ENCODE data around the gene ALOX12B.
"Not testable (repeated sequence)": the region's sequence is repeated elsewhere in the genome, so short reads cannot be mapped to it uniquely, and the experiment has no call there.

Gene ALOX12B

GRCh38 chr17:8119581-8120519, 32.3 kb upstream of the ALOX12B start:
- peak overlapping the region; percentile 79 for H3K4me3 ChIP-seq (ENCODE audit: low read depth, low read length)

- H3K4me3 ChIP-seq (ENCODE audit: low read depth, low read length), result peak overlapping the region; percentile 79
Observed at GRCh38 chr17:8118769-8119580, 31.5 kb upstream of the ALOX12B start.

GRCh38 chr17:8117980-8118768, 30.7 kb upstream of the ALOX12B start, which contains the start of gene ALOXE3:
ALOXE3 (minus strand) TSS chr17:8118514; CDS start chr17:8117990, 524 bp downstream.
- peak within 1 kb of the TSS; percentile 79 for H3K4me3 ChIP-seq (ENCODE audit: low read depth, low read length)

- H3K4me3 ChIP-seq (ENCODE audit: low read depth, low read length), result peak overlapping the region; percentile 79
Observed at GRCh38 chr17:8117367-8117979, 30.0 kb upstream of the ALOX12B start.

GRCh38 chr17:8116776-8117175, 29.3 kb upstream of the ALOX12B start:
- H3K4me3 ChIP-seq (ENCODE audit: low read depth, low read length), result no peak overlapping the region

GRCh38 chr17:8110907-8111306, 23.4 kb upstream of the ALOX12B start:
- H3K4me3 ChIP-seq (ENCODE audit: low read depth, low read length), result no peak overlapping the region

GRCh38 chr17:8110456-8110804, 22.9 kb upstream of the ALOX12B start:
- no peak overlapping the region for H3K4me3 ChIP-seq (ENCODE audit: low read depth, low read length)

GRCh38 chr17:8109661-8110455, 22.3 kb upstream of the ALOX12B start:
- H3K4me3 ChIP-seq (ENCODE audit: low read depth, low read length), result peak overlapping the region; percentile 51

GRCh38 chr17:8108972-8109660, 21.6 kb upstream of the ALOX12B start:
- H3K4me3 ChIP-seq (ENCODE audit: low read depth, low read length), result no peak overlapping the region

- not testable (repeated sequence) for H3K4me3 ChIP-seq (ENCODE audit: low read depth, low read length)
Observed at GRCh38 chr17:8106980-8107379, 19.5 kb upstream of the ALOX12B start.

GRCh38 chr17:8105957-8106398, 18.5 kb upstream of the ALOX12B start:
- no peak overlapping the region for H3K4me3 ChIP-seq (ENCODE audit: low read depth, low read length)

- no peak overlapping the region for H3K4me3 ChIP-seq (ENCODE audit: low read depth, low read length)
Observed at GRCh38 chr17:8104911-8105310, 17.4 kb upstream of the ALOX12B start.

GRCh38 chr17:8103549-8103948, 16.0 kb upstream of the ALOX12B start:
- no peak overlapping the region for H3K4me3 ChIP-seq (ENCODE audit: low read depth, low read length)

GRCh38 chr17:8101721-8102120, 14.2 kb upstream of the ALOX12B start:
- no peak overlapping the region for H3K4me3 ChIP-seq (ENCODE audit: low read depth, low read length)

- H3K4me3 ChIP-seq (ENCODE audit: low read depth, low read length), result no peak overlapping the region
Observed at GRCh38 chr17:8100763-8101162, 13.2 kb upstream of the ALOX12B start.

- H3K4me3 ChIP-seq (ENCODE audit: low read depth, low read length), result no peak overlapping the region
Observed at GRCh38 chr17:8100111-8100510, 12.6 kb upstream of the ALOX12B start.

GRCh38 chr17:8096541-8096940, 9.0 kb upstream of the ALOX12B start:
- no peak overlapping the region for H3K4me3 ChIP-seq (ENCODE audit: low read depth, low read length)

- H3K4me3 ChIP-seq (ENCODE audit: low read depth, low read length), result no peak overlapping the region
Observed at GRCh38 chr17:8095361-8095760, 7.8 kb upstream of the ALOX12B start.

GRCh38 chr17:8091033-8091687, 3.6 kb upstream of the ALOX12B start:
- no peak overlapping the region for H3K4me3 ChIP-seq (ENCODE audit: low read depth, low read length)

All from iPS-11a (cell line).